ENCODE measurements around the gene MXRA8.

MXRA8 gene

DNA sequence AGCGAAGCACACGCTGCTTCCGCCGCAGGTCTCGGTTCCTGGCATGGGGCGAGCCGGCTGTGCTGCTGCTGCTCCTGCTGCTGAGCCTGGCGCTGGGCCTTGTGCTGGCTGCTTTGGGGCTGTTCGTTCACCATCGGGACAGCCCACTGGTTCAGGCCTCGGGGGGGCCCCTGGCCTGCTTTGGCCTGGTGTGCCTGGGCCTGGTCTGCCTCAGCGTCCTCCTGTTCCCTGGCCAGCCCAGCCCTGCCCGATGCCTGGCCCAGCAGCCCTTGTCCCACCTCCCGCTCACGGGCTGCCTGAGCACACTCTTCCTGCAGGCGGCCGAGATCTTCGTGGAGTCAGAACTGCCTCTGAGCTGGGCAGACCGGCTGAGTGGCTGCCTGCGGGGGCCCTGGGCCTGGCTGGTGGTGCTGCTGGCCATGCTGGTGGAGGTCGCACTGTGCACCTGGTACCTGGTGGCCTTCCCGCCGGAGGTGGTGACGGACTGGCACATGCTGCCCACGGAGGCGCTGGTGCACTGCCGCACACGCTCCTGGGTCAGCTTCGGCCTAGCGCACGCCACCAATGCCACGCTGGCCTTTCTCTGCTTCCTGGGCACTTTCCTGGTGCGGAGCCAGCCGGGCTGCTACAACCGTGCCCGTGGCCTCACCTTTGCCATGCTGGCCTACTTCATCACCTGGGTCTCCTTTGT lies 24.7 kb downstream of the MXRA8 start:
- no peak for DNase-seq

DNA sequence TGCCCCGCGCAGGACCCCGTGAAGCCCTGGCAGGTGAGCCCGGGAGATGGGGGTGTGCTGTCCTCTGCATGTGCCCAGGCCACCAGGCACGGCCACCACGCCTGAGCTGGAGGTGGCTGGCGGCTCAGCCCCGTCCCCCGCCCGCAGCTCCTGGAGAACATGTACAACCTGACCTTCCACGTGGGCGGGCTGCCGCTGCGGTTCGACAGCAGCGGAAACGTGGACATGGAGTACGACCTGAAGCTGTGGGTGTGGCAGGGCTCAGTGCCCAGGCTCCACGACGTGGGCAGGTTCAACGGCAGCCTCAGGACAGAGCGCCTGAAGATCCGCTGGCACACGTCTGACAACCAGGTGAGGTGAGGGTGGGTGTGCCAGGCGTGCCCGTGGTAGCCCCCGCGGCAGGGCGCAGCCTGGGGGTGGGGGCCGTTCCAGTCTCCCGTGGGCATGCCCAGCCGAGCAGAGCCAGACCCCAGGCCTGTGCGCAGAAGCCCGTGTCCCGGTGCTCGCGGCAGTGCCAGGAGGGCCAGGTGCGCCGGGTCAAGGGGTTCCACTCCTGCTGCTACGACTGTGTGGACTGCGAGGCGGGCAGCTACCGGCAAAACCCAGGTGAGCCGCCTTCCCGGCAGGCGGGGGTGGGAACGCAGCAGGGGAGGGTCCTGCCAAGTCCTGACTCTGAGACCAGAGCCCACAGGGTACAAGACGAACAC lies 25.4 kb downstream of the MXRA8 start:
- no peak for DNase-seq

DNA sequence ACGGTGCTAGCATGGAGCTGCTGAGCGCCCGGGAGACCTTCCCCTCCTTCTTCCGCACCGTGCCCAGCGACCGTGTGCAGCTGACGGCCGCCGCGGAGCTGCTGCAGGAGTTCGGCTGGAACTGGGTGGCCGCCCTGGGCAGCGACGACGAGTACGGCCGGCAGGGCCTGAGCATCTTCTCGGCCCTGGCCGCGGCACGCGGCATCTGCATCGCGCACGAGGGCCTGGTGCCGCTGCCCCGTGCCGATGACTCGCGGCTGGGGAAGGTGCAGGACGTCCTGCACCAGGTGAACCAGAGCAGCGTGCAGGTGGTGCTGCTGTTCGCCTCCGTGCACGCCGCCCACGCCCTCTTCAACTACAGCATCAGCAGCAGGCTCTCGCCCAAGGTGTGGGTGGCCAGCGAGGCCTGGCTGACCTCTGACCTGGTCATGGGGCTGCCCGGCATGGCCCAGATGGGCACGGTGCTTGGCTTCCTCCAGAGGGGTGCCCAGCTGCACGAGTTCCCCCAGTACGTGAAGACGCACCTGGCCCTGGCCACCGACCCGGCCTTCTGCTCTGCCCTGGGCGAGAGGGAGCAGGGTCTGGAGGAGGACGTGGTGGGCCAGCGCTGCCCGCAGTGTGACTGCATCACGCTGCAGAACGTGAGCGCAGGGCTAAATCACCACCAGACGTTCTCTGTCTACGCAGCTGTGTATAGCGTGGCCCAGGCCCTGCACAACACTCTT lies 26.2 kb downstream of the MXRA8 start:
- no peak for DNase-seq

DNA sequence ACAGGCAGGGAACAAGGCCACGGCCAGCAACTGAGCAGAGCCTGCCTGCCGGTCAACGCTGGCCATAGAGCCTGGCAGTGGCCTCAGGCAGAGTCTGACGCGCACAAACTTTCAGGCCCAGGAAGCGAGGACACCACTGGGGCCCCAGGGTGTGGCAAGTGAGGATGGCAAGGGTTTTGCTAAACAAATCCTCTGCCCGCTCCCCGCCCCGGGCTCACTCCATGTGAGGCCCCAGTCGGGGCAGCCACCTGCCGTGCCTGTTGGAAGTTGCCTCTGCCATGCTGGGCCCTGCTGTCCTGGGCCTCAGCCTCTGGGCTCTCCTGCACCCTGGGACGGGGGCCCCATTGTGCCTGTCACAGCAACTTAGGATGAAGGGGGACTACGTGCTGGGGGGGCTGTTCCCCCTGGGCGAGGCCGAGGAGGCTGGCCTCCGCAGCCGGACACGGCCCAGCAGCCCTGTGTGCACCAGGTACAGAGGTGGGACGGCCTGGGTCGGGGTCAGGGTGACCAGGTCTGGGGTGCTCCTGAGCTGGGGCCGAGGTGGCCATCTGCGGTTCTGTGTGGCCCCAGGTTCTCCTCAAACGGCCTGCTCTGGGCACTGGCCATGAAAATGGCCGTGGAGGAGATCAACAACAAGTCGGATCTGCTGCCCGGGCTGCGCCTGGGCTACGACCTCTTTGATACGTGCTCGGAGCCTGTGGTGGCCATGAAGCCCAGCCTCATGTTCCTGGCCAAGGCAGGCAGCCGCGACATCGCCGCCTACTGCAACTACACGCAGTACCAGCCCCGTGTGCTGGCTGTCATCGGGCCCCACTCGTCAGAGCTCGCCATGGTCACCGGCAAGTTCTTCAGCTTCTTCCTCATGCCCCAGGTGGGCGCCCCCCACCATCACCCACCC lies 27.0 kb downstream of the MXRA8 start, which contains the start of gene TAS1R3:
Gene TAS1R3 (plus strand): TSS at position 213 of the 898 bp plus-strand sequence. CDS start 66 bp downstream, at position 279.
- no peak for DNase-seq

DNA sequence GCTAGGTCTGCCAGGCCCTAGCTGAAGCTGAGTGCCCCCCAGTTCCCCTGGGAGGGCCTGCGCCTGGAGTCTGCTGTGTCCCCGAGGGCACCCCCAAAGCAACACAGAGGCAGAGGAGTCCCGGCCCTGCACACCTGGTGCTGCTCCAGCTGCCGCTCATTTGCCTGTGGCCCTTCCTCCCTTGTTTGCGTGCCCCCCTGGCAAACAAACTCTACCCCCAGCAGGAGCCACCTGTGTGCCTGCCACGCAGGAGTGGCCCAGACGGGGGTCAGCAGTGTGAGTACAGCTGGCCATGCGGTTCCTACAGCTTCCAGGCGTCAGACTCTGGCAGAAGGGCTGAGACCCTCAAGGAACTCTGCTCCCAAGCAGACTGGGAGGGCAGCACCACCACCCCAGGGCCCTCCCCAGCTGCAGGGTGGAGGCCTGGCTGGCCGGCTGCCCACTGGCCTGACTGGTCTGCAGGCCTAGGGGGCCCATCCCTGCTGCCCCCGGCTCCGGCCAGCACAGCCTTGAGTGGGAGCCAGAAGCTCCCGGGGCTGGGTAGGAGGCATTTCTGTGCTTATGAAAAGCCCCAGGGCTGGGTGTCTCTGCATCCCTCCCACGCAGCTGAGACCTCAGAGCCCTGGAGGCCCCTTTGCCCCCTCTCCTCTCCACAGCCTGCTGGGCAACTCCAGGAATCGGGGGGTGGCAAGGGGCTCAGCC lies 27.8 kb downstream of the MXRA8 start:
- DNase-seq = no peak

DNA sequence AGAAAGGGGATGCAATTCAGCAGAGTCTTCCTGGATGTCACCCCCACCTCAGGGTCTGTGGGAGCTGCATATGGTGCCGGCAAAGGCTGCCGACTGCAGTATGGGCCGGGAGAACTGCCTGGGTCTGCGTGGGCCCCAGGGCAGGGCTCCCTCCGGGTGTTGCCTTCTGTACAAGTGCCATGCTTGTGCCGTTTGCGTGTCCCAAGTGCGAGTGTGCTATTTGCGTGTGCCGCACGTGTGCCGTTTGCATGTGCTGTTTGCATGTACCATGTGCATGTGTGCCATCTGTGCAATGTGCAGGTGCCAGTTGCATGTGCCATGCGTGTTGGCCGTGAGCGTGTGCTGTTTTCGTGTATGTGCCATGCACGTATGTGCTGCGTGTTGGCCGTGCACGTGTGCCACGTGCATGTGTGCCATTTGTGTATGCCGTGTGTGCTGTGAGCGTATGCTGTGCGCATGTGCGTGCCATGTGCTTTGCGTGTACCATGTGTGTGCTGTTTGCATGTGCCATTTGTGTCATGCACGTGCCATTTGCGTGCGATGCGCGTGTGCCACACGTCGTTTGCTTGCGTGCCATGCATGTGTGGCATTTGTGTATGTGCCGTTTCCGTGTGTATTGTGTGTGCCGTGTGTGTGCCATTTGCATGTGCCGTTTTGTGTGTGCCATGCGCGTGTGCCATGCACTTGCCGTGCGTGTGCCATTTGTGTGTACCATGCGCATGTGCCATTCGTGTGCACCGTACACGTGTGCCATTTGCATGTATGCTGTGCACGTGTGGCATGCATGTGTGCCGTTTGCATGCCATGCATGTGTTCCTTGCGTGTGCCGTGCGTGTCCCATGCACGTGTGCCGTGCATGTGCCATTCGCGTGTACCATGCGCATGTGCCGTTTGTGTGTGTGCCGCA lies 28.8 kb downstream of the MXRA8 start:
- no peak for DNase-seq

DNA sequence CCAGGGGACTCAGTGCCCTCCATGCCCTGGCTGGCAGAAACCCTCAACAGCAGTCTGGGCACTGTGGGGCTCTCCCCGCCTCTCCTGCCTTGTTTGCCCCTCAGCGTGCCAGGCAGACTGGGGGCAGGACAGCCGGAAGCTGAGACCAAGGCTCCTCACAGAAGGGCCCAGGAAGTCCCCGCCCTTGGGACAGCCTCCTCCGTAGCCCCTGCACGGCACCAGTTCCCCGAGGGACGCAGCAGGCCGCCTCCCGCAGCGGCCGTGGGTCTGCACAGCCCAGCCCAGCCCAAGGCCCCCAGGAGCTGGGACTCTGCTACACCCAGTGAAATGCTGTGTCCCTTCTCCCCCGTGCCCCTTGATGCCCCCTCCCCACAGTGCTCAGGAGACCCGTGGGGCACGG lies 30.1 kb downstream of the MXRA8 start:
- no peak for DNase-seq

DNA sequence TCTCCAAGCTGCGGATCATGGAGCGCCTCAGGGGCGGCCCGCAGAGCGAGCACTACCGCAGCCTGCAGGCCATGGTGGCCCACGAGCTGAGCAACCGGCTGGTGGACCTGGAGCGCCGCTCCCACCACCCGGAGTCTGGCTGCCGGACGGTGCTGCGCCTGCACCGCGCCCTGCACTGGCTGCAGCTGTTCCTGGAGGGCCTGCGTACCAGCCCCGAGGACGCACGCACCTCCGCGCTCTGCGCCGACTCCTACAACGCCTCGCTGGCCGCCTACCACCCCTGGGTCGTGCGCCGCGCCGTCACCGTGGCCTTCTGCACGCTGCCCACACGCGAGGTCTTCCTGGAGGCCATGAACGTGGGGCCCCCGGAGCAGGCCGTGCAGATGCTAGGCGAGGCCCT lies 31.1 kb downstream of the MXRA8 start:
- DNase-seq = no peak

DNA sequence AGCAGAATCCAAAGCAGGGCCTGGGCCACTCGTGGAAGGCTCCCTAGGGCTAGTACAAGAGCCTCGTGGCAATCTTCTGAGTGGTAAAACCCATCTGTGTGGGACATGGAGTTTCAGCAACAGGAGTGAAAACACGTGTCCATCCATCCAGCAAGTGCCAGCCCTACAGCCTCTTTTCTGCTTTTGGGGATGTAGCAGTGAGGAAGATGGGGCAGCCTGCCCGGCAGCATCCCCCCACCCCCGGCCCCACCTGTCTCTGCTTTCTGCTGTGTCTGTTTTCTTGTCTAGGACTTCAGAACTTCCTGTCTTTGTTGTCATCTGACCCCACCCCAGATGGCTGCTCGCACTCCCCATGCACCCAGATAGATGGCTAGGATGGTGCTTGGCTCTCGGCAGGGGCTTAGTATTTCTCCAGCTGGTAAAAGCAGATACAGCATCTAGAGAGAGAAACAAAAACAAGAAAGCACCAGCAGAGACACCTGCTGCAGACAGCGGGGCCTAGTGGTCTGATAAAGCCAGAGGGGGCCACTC lies 32.2 kb downstream of the MXRA8 start:
- DNase-seq = no peak

DNA sequence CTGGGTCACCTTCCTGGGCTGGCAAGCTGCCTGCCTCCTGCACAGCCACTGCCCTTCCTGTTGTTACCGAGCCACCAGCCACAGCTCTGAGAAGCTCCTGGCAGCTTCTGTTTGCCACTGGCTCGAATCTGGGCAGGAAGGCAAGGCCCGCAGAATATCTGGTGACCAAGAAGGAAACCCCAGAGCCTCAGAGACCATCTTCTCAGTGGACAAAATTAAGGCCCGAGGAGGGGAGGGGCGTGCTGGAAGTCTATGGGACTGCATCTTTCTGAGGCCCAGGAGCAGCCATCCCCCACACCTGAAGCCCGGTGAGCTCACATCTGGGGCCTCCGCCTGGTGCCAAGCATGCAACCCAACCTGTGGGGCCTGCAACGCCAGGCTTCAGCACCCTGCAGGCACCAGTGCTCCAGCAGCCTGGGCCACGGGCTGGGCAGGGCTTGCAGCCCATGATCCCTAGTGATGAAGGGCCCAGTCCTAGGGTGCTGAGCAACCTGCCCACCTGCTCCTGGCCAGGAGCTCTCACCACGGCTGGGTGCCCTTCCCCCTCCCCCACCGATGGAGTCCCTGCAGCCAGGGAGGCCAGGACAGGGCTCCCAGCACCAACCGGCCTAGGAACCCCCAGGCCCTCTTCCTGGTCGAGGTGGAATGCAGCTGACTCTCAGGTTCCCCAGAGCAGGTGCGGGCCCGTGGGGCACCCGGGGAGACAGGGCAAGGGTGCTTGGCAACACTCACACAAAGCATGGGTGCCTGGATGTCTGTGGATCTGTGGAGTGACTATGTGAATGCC lies 32.9 kb downstream of the MXRA8 start:
- DNase-seq = no peak

DNA sequence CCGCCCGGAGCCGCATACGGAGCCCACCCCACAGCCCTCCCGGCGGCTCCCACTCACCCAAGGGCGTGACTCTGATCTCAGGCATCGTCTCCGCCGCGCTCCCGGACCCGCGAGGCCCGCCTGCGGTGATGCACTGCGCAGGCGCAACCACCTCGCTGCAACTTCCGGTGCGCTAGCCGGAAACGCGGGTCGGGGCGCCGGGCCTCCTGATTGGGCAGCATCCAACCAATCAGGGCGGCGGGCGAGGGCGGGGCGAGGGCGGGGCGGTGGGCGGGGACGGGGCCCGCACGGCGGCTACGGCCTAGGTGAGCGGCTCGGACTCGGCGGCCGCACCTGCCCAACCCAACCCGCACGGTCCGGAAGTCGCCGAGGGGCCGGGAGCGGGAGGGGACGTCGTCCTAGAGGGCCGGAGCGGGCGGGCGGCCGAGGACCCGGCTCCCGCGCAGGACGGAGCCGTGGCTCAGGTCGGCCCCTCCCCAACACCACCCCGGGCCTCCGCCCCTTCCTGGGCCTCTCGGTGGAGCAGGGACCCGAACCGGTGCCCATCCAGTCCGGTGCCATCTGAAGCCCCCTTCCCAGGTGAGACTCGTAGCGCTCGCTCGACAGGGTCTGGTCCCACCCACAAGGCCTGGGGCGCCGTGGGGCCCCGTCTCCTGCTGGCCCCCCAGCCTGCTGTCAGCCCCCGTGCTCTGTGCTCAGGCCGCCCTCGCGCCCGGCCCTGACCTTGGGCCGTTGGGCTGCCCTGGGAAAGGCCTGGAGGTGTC lies 33.6 kb downstream of the MXRA8 start, which contains the start of the genes CPTP and INTS11:
Gene CPTP (plus strand): TSS at position 279 of the 764 bp plus-strand sequence. CDS start 2,109 bp downstream, outside the sequence.
Gene INTS11 (minus strand): TSS at position 137 of the 764 bp plus-strand sequence. CDS start 52 bp downstream, at position 85.
- DNase-seq = peak; percentile 86 to 97

DNA sequence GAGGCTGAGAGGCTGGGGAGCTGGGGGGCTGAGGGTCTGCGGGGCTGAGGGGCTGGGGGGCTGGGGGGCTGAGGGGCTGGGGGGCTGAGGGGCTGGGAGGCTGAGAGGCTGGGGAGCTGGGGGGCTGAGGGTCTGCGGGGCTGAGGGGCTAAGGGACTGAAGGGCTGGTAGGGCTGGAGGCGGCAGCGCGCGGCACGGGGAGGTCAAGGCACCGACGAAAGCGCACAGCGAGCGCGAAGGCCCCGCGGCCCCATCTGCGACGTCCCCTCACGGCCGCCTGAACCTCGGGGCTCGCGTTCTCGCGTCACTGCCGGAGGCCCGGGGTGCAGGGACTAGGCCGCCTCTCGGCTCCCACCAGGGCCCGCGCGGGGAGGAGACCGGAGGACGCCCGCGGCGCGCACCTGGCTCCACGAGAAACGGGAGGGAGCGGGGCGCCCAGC lies 34.3 kb downstream of the MXRA8 start:
- no peak for DNase-seq

DNA sequence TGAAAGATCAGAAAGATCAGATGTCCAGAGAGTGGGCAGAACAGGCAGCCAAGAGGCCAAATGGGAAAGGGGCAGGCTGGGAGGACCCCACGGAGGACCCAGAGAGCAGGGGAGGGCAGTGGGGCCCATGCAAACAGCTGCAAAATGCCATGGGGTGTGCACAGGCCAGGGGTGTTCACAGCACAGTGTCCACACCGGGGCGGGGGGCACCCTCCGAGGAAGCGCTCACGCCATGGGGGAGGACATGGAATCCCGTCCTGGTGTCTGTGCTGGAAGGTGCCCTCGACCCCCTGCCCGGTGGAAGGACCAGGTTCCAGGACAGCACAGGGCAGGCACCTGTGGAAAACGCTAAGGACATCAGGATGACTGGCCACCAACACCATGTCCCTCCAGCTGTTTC lies 35.4 kb downstream of the MXRA8 start:
- DNase-seq = no peak

DNA sequence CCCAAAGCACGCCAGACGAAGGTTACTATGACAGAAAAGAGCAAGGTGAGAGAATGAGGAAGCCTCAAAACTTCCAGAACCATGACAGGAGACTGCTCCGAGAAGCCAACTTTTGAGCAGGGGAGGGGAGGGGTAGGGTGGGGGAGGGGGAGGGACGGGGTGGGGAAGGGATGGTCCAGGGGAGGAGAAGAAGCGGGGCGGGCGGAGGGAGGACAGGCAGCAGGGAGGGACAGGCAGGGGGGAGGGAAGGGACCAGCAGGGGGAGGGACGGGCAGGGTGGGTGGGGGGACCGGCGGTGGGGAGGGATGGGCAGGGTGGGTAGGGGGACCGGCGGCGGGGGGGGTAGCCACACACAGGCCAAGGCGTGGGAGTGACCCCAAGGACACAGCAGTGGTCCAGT lies 35.9 kb downstream of the MXRA8 start:
- no peak for DNase-seq

DNA sequence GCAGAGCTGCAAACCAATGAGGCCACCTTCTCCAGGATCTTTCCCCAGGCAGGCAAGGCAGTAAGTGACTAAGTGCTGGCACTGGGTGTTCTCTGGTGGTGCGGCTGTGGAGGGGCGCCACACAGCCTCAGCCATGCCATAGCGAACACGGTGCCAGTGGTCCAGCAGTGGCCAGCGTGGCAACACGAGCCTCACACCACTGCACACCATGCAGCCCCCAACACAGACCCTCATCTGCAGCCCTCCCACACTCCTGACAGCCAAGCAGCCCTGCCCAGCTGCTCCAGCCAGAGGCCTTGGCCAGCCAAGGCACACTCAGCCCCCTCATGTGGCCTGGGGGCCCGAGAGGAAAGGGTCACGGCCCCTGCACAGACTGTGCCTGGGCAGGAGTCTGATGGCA lies 36.9 kb downstream of the MXRA8 start:
- DNase-seq = no peak

DNA sequence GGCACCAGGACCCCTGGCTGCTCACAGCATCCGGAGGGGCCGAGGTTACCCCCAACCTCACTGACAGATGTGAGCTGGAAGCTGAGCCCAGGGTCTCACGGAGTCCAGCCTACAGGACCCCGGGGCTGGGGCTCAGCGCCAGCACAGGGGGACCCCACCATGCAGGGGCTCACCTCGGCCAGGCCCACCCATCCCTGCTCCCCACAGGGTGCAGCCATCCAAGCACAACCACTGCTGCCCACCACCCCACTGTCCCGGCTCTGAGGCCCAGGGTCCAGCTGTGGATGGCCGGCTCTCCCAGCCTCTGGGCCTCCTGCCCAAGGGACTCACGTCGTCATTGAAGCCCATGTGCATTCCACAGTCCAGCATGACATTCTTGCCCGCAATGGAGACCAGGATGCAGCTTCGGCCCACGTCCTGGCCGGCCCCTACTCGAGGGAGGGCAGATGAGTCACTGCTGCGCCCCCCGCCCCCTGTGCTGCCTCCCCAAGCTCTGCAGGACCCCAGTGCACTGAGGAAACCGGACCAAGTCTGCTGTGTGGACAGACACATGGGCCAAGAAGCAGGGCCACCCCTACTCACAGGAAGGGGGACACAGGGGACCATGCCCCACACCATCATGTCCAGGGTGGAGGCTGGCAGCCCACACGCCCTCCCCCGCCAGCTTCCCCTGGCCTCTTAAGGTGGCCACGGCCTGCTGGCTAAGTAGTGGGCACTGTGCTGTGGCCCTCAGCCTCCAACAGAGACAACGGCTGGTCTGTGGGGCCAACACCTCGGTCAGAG lies 37.5 kb downstream of the MXRA8 start:
- no peak for DNase-seq

DNA sequence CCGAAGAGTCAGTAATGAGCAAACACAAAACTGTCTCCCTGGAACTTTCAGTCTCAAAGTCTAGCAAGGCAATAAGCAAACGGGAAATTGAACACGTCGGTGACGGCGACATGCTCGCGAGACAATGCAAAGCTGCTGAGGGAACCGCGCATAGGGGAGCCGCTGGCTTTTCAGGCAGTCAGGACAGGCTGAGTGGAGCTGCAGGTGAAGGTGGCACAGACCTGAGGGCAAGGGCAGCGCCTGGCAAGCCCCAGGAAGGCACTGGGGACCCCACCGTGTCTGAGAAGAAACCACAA lies 38.8 kb downstream of the MXRA8 start:
- no peak for DNase-seq

All from NCI-H446 (cell line).